HG02852 (cell line): Measurements from ENCODE around the gene ACER1.
"Not testable (repeated sequence)": the region's sequence is repeated elsewhere in the genome, so short reads cannot be mapped to it uniquely, and the experiment has no call there.

ENCODE experiments used
- ATAC-seq: cut with Tn5 transposase; IDR thresholded peaks from one replicate; pipeline ENCODE4 v1.9.1; 2021; ENCODE audit warnings: mild to moderate bottlenecking, moderate library complexity; ENCODE audit not compliant: unreplicated experiment

Gene ACER1, protein sequence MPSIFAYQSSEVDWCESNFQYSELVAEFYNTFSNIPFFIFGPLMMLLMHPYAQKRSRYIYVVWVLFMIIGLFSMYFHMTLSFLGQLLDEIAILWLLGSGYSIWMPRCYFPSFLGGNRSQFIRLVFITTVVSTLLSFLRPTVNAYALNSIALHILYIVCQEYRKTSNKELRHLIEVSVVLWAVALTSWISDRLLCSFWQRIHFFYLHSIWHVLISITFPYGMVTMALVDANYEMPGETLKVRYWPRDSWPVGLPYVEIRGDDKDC

DNA sequence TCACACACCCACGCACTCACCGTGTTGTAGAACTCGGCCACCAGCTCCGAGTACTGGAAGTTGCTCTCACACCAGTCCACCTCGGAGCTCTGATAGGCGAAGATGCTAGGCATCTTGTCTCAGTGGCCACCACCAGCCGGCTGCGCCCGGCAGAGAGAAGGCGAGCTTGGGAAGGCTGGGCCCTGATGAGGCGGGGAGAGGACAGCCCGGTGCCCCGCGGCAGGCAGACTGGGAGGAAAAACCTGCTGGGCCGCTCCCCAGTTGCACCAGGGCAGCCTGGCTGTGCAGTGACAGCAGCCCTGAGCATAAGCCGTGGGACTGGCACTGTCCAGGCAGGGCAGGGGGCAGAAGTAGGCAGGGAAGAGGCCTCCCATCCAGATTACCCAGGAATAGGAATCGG, at the start of gene ACER1:
Gene ACER1, minus strand, starts transcription at position 174 of the 400 bp plus-strand sequence. Its CDS starts 61 bp downstream, at position 113.
- no peak for ATAC-seq

DNA sequence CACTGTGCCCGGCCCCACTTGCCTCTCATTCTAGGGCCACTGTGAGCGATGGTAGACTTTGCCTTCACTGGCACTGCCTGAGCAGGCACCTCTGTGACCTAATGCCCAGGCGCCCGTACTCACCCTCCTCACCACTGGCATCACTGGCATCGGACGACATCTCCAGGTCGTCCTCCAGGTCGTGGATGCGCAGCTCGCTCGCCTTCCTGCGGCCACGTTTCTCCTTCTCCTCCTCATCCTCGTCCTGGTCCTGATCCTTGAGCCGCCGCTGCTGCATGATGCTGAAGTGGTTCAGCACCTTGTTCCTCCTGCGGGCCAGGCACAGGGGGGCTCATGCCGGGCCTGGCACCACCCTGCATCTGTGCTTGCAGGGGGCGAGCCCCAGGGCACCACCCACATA, 49.8 kb upstream of the ACER1 start:
- ATAC-seq, result no peak

DNA sequence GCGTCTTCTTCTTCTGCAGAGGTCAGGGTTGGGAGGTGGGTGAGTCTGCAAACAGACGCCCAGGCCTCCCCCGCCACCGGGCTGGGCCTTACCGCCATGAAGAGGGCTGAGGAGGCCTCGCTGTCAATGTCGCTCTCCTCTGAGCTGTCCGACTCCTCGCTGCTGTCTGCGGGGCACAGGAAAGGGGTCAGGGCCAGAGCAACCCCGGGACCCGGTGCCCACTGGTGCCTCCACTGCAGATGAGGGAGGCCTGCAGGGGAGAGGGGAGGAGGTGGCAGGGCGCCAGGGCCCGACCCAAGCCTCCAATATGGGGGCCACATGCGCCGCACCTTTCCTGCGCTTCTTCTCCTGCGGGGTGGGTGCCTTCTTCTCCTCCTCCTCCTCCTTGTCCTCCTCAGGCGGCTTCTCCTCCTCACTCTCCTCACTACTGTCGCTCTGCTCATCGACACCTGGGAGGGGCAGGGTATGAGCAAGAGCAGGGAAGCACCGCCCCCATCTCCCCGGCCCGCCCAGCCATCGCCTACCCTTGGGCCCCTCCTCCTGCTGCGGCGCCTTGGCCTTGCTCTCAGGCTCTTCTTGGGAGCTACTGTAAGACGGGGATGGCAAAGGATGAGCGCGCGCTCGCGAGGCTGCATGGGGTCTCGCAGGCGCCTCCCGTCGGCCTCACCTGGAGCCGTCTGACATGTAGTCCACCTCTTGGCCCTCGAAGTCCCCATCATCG, 47.8 kb upstream of the ACER1 start:
- no peak for ATAC-seq

DNA sequence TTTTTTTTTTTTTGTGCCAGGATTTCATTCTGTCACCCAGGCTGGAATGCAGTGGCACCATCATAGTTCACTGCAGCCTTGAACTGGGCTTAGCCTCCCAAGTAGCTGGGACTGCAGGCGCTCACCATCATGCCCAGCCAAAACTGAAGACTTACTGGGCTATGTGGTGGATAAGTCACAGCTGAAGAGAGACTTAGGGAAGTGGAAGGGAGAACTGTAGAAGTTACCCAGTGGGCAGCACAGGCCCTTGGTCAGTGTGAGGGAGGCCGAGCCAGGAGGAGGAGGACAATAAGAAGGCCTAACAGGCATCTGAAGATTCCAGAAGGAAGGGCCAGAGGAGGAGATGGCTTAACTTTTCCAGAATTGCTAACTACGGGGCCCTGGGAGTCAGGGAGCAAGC, 46.3 kb upstream of the ACER1 start:
- ATAC-seq, result no peak

DNA sequence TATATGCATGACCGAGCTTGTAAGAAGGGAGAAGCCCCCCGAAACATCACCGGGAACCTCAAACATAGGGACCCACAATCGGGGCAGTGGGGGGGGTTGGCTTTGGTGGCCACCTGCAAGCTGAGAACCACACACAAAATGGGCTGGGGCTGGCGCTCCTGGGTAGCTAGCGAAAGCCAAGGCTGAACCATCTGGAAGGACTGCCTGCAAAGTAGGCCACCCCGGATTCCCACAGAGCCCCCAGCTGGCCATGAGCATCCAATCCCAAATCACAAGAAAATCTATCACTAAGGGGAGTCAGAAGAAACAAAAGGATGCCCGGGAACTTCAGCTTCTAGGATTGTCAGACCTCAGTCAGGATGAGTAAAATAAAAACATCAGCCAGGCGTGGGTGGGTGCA, 45.1 kb upstream of the ACER1 start:
- ATAC-seq, result no peak

DNA sequence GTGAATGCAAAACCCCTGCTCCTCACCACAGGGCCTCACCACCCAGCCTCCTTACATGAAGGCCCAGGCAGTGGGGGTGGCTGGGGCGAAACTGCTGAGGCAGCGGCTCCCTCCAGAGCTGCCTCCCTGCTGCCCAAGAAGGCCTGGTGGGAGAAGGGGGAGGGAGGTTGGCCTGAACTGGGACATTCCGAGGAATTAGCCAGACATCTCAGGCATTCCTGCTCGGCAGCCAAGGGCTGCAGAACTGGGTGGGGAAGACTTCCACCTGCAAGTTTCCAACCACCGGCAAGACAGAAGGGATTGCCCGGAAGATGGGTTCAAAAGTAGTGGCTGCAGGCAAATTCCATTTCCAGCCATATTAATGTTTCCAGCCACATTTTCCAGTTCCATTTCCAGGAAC, 44.6 kb upstream of the ACER1 start:
- ATAC-seq, result no peak

DNA sequence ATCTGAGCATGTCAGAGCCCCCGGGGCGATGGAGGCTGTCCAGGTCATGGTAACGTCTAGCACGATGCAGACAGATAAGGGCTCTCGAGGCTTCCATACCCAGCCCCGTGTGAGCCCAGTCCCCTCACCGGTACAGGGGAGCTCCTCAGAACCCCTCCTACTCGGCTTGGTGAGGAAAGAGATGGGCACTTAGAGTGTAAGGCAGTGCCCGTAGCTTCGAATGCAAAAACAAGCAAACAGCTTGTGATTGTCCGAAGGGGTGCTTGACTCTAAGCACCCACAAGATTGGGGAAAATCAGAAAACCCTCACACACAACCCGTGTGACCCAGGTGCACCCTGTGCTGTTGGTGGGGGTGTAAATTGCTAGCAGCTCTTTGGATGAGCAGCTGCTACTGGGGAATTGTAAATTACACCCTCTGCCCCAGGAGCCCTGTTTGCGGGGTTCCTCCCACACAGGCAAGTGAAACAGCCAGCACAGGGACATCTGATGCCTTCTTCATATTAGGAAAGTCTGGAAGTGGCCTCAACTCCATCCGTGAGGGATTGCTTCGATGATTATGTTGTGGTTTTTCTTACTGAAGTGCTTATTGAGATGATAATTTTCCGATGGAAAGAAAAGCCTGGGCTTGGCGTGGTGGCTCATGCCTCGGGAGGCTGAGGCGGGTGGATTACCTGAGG, 43.2 kb upstream of the ACER1 start:
- ATAC-seq, result no peak

DNA sequence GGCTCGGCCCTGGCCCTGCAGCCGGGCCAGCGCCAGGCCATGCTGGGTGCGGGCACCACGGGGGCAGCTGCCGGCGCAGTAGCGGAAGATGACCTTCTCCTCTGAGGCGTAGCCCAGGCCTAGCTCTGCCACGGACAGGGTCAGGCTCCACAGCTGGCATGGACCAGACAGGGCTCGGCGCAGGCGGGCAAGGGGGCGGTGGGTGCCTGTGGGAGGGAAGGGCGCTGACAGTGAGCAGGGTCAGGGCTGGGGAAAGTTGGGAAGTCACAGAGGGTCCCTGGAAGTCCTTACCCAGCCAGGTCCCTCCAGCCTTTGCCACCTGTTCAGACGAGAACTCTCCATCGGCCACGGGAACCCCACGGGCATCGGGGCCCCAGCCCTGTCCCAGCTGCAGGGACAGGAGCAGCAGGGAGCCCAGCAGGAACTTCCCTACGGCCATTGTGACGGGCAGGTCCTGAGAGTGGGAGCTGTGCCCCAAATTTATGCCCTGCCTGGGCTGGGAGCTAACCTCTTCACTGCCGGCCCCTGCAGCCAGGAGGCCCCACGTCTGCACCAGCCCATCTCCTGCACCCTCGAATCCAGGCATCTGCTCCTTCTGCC, 42.1 kb upstream of the ACER1 start, which contains the start of gene PSPN:
Gene PSPN, minus strand, starts transcription at position 523 of the 600 bp plus-strand sequence. Its CDS starts 84 bp downstream, at position 439.
- no peak for ATAC-seq

DNA sequence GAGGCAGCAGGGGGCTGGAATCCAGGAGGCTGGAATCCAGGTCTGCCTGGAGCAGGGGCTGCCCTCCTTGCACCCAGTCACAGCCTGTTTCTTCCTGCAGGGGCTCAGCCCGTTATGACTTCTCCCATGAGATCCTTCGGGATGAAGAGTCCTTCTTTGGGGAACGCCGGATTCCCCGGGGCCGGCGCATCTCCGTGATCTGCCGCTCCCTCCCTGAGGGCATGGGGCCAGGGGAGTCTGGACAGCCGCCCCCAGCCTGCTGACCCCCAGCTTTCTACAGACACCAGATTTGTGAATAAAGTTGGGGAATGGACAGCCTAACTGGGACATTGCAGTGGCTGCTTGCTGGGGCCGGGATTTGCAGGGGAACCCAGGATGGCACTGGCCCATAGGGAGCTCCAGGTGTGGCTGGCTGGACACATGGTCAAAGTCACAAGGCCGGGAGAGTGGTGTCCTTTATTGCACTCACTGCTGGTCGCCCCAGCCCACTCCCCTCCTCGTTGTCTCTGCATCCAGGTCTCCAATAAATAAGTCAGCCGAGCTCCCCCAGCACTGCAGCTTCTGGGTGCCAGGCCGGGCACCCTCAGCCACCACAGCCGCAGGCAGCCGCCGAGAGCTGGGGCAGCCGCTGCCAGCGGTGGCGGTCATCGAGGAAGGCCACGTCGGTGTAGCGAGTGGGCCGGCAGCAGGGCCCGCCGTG, 41.4 kb upstream of the ACER1 start:
- ATAC-seq, result no peak

DNA sequence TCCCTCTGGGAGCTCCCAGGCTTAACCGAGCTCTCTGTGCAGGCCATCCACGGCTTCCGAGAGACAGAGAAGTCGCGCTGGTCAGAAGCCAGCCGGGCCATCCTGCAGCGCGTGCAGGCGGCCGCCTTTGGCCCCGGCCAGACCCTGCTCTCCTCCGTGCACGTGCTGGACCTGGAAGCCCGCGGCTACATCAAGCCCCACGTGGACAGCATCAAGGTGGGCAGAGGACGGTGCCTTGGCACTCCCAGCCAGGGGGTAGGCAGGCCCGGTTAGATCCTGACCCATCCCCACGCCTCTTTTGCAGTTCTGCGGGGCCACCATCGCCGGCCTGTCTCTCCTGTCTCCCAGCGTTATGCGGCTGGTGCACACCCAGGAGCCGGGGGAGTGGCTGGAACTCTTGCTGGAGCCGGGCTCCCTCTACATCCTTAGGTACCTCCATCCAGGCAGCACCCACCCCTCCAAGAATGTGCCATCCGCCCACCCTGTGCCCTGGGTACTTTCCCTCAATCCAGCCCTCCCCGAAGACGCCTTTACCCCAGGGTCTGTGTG, 40.8 kb upstream of the ACER1 start:
- ATAC-seq, result no peak

DNA sequence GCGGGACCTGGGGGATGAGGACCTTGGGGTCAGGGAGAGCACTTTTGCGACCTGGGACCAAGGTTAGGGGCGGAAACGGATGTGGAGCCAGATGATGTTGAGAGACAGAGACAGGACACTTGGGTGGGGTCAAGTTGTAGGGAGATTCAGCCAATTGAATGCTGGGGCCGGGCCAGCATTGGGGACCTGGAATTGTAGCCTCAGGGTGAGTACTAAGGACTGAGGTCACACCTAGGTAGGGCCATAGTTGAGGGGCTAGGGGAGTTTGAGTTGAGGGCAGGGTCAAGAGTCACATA, 40.3 kb upstream of the ACER1 start:
- ATAC-seq, result no peak

DNA sequence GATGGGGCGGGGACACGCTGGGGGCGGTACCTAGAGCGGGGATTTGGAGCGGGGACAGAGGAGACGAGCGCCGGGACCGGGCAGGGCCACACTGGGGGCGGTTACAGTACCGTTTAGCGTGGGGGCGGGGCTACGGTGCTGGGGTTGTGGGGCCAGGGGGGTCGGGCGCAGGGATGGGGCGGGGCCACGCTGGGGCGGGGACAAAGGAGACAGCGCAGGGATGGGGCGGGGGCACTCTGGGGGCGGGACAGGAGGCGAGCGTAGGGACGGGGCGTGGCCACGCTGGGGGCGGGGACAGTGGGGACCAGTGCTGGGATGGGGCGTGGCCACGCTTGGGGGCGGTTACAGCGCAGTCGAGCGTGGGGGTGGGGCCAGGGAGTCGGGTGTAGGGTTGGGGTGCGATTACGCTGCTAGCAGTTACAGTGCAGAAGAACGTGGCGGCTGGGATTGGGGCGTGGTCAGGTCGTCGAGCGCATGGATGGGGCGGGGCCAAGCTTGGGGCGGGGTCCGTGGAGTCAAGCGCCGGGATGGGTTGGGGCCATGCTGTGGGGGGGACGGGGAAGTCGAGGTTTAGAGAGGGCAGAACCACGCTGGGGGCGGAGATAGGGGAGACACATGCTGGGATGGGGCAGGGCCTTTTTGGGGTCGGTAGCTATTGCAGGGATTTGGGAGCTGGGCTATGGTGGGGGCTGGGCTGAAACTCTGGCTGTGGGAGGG, 39.8 kb upstream of the ACER1 start:
- peak; percentile 52 for ATAC-seq

DNA sequence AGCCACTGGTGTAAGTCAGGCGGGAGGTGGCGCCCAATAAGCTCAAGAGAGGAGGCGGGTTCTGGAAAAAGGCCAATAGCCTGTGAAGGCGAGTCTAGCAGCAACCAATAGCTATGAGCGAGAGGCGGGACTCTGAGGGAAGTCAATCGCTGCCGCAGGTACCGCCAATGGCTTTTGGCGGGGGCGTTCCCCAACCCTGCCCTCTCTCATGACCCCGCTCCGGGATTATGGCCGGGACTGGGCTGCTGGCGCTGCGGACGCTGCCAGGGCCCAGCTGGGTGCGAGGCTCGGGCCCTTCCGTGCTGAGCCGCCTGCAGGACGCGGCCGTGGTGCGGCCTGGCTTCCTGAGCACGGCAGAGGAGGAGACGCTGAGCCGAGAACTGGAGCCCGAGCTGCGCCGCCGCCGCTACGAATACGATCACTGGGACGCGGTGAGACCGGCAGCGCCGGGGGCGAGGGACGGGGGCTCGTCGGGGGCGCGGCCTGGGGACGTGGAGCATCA, 39.2 kb upstream of the ACER1 start, which contains the start of gene ALKBH7:
Gene ALKBH7, plus strand, starts transcription at position 201 of the 502 bp plus-strand sequence. Its CDS starts 27 bp downstream, at position 228.
- peak; percentile 77 for ATAC-seq

DNA sequence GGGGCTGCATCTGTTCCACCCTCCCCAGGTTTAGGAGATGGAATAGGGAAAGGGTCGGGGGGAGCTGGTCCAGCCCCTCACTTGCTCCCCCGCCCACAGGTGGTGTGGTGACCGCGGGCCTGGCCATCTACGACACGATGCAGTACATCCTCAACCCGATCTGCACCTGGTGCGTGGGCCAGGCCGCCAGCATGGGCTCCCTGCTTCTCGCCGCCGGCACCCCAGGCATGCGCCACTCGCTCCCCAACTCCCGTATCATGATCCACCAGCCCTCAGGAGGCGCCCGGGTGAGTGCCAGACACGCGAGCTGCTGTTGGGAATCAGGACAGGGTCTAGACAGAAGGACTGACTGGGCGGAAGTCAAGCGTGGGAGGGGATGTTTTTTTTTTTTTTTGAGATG, 30.9 kb upstream of the ACER1 start:
- ATAC-seq, result no peak

DNA sequence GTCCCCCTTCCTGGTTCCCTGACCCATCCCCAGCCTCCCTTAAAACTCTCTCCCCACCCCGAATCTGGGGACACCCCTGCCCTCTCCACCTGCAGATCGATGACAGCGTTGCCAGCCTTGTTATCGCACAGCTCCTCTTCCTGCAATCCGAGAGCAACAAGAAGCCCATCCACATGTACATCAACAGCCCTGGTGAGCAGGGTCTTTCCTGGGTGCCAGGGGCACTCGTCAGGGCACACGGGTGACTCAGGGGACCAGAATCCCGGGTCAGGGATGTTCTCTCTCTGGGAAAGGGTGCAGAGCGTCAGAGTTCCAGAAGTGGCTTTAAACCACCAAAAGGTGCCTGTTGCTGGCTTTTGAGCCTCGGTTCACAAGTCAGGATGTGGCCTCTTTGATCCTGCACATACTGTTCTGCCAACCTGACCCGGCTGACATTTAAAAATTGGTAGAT, 29.0 kb upstream of the ACER1 start:
- ATAC-seq, result no peak

DNA sequence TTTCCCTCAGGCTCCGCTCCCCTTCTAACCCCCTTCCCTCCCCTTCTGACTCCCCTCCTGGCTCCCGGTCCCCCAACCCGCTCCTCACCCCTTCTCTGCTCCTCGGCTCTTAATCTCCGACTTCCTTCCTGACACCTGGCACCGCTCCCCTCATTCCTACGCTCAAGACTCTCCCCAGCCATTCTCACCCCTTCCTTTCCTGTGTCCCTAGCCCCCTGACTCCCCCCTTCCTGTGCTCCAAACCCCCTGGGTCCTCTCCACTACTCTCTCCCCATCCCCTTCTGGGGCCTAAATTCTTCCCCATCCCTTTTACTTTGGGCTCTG, 28.6 kb upstream of the ACER1 start:
- ATAC-seq, result no peak

DNA sequence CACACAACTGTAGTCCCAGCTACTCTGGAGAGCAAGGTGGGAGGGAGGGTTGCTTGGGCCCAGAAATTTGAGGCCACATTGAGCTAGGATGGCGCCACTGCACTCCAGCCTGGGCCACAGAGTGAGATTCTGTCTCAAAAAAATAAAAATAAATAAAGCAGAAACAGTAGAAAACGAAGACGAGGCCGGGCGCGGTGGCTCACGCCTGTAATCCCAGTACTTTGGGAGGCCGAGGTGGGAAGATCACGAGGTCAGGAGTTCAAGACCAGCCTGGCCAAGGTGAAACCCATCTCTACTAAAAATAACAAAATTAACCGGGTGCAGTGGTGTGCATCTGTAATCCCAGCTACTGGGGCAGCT, 27.4 kb upstream of the ACER1 start:
- not testable (repeated sequence) for ATAC-seq

DNA sequence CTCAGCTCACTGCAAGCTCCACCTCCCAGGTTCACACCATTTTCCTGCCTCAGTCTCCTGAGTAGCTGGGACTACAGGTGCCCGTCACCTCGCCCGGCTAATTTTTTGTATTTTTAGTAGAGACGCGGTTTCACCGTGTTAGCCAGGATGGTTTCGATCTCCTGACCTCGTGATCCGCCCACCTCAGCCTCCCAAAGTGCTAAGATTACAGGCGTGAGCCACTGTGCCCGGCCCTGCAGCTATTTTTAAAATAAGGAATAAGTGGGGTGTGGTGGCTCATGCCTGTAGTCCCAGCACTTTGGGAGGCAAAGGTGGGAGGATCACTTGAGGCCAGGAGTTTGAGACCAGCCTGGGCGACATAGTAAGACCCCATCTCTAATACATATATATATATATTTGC, 27.0 kb upstream of the ACER1 start:
- ATAC-seq, result not testable (repeated sequence)

DNA sequence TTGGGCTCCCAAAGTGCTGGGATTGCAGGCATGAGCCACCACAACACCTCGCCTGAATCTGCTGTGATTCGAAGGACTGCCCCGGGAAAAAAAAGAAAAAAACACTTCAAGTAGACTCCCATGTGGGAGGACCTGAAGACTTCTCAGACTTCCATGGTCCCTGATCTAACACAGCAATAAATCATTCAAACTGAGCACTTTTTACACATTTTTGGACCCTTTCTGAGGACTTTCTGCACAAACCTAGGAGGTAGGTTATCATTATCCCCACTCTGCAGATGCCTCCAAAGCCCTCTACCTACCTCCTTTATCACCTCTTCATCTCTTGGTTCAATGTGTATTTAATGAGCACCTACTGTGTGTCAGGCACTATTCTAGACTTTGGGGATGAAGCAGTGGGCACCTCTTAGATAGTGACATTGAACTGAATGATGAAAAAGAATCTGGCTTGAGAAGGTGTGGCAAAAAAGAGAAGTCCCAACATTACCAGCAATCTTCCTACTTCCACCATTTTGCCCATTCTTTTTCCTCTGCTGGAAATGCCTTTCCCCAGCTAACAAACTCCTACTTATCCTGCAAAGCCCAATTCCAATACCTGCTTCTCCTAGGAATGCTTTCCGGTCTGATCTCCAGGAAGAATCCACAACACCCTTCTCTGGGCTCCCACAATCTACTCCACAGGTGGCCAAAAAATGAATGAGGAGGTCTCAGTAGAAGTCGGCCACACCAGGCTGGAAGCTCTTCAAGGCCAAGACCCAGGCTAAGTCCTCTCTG, 26.3 kb upstream of the ACER1 start:
- no peak for ATAC-seq
